HG03378 (cell line): ENCODE measurements around the gene NECTIN3.

Experiments
- ATAC-seq: cut with Tn5 transposase; IDR thresholded peaks from one replicate; pipeline ENCODE4 v1.9.1; 2021; ENCODE audit warnings: mild to moderate bottlenecking, moderate library complexity; ENCODE audit not compliant: unreplicated experiment

NECTIN3 gene, protein sequence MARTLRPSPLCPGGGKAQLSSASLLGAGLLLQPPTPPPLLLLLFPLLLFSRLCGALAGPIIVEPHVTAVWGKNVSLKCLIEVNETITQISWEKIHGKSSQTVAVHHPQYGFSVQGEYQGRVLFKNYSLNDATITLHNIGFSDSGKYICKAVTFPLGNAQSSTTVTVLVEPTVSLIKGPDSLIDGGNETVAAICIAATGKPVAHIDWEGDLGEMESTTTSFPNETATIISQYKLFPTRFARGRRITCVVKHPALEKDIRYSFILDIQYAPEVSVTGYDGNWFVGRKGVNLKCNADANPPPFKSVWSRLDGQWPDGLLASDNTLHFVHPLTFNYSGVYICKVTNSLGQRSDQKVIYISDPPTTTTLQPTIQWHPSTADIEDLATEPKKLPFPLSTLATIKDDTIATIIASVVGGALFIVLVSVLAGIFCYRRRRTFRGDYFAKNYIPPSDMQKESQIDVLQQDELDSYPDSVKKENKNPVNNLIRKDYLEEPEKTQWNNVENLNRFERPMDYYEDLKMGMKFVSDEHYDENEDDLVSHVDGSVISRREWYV

DNA sequence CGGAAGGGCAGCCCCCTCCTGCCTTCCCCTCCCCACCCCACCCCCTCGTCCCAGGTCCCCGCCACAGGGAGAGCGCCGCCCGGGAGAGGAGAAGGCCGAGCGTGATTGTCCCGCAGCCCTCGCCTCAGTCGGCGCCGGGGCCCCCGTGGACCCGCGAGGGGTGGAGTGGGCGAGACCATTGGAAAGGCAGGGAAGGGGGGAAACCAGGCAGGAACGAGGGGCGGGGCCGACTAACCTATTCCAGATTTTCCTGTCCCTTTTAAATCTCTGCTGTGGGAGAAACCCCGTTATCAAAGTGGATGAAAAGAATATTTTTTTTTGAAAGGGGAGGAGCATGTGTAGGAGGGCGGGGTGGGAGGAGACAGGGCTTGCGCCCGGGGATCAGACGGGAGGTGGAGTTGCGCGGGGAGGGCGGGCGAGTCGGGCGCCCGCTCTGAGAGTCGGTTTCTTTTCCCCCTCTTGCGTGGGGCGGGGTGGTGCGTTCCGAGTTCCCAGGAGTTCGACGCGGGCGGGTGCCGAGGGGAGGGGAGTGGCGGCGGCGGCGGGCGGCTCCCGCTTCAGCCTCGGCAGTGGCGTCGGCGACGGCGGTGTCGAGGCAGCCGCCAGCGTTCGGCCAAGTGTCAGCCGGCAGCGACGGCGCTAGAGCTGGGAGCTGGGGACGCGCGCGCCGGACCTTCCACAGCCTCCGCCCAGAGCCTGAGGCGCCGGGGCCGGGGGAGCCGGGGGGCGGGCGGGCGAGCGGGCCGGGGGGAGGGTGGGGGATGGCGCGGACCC, at the start of gene NECTIN3:
TSS of gene NECTIN3 (plus strand) at position 560 of the 774 bp plus-strand sequence. CDS start at position 762, 202 bp downstream.
- no peak for ATAC-seq

DNA sequence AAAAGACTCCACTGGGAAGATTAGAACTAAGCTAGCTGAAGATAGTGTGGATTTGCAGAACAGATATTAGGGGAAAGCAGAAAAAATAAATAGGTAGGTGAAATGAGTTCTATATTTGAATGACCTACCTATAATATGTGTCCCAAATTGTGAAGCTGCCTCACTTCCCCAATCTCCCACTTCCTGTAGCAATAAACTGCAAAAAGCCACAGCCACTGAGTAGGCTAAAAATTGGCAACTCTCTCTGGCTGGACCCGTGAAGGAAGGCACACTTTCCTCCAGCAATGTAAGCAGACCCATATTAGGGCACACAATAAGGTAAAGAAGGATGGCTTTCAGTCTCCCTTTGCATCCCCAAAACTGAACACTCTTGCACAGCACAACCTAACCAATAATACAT, 43.7 kb upstream of the NECTIN3 start:
- no peak for ATAC-seq

DNA sequence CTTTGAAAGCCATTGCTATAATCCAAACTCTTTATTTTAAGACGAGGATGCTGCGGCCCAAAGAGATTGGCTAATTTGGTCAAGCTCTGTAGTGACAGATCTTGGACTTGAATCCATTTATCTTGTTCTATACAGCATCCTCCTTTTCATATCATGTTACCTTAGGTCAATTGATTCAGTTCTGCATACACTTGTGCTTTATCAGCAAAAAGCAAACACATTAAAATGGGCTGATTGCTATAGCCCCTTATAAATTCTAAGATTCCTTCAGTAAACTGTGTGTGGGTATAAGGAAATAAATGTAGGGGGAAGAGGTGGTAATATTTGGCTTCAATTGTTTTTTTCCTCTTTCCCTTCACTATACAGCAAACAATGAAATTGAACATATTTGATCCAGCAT, 40.1 kb upstream of the NECTIN3 start:
- ATAC-seq, result no peak

DNA sequence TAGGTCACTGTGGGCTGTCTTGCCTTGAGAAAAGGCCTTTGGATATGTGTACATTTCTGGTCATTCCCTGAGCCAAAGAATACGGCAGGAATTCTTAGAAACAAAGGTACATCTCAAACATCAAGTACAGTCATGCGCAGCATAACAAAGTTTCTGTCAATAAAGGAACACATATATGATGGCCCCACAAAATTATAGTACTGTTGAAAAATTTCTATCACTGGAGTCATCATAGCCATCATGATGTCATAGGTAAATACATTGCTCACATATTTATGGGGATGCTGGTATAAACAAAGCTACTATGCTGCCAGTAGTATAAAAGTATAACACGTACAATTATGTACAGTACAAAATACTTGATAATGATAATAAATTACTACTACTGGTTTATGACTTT, 38.9 kb upstream of the NECTIN3 start:
- ATAC-seq, result no peak

DNA sequence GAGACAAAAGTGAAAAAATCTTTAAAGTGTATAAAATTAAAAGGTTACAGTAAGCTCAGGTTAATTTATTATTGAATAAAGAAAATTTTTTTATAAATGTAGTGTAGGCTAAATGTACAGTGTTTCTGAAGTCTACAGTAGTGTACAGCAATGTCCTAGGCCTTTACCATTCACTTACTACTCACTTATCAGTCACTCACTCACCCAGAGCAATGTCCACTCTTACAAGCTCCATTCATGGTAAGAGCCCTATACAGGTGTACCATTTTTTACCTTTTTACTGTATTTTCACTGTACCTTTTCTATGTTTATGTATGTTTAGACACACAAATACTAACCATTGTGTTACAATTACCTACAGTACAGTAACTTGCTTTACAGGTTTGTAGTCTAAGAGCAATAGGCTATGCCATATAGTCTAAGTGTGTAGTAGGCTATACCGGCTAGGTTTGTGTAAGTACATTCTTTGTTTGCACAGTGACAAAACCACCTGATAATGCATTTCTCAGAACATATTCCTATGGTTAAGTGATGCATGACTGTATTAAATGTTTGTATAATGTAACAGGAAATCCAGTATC, 38.1 kb upstream of the NECTIN3 start:
- ATAC-seq, result no peak

DNA sequence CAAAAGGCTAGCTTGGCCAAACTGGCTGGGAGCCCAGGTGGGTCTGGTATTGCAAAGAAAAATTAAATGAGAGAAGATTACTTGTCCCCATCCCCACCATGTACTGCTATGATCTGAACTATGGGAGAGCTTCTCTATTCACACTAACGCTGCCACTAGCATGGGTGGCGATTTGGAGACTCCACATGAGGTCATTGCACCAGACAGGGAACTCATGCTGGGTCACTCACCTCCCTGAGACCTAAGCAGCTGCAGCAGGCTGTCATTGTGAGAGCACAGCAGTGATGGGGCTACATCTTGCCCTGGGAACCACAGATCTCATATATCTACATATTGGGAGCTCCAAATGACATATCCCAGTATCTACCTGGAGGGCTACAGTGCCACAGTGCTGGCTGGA, 36.3 kb upstream of the NECTIN3 start:
- ATAC-seq, result peak; percentile 14

DNA sequence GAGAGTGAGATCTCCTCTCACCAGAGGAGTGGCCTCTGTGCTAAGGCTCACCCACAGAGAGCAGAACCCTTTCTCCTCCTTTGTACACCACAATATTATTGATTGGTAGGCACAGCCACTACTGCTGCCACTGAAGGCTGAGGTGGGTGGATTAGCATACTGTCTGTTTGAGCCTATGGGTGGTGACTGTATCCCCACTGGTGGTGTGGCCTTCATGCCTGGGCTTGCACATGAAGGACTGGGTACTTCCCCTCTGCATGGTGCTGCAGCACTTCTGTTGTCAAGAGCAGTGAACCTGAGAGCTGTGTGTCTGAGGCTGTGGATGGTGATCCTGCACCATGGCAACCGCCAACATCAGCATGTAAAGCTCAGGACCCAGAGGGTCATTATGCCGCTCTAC, 35.7 kb upstream of the NECTIN3 start:
- peak; percentile 58 for ATAC-seq

DNA sequence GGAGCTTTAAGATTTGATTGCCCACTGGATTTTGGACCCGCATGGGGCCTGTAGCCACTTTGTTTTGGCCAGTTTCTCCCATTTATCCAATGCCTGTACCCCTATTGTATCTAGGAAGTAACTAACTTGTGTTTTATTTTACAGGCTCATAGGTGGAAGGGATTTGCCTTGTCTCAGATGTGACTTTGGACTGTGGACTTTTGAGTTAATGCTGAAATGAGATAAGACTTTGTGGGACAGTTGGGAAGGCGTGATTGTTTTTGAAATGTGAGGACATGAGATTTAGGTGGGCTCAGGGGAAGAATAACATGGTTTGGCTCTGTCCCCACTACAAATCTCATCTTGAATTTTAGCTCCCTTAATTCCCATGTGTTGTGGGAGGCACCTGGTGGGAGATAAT, 30.7 kb upstream of the NECTIN3 start:
- ATAC-seq, result no peak

DNA sequence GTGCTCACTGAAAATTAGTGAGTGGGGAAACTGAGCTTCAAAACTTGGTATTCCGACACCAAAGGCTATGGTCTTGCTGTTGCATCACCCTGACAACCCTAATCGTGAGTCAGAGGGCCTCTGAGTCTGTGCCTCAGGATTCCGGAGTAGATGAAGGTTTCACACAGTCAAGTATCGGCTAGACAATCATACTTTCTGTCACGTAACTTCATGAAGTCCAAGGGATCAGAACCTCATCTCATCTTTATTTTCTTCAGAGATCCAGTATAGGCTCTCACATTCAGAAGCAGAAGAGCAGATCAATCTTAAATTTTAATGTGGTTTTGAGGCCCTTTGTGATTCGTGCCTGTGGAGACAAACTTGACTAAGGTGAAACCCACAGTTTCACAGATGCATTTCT, 26.1 kb upstream of the NECTIN3 start:
- ATAC-seq, result no peak

DNA sequence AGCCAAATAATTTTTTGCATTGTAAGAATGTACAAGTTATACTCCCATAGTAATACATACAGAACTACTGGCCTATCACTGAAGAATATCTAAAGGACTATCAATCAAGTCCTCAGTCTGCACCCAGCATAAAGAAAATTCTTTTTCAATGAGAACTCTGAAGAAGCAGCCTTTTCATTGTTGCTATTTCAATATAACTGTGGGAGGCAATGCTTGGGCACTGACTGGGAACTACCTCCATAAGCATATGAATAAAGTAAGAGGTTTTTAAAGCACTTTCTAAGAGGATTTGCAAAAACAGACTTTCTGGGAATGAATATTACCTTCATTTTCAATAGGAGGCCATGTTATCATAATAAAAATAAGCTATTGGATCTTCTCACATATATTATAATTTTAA, 24.6 kb upstream of the NECTIN3 start:
- ATAC-seq, result no peak

DNA sequence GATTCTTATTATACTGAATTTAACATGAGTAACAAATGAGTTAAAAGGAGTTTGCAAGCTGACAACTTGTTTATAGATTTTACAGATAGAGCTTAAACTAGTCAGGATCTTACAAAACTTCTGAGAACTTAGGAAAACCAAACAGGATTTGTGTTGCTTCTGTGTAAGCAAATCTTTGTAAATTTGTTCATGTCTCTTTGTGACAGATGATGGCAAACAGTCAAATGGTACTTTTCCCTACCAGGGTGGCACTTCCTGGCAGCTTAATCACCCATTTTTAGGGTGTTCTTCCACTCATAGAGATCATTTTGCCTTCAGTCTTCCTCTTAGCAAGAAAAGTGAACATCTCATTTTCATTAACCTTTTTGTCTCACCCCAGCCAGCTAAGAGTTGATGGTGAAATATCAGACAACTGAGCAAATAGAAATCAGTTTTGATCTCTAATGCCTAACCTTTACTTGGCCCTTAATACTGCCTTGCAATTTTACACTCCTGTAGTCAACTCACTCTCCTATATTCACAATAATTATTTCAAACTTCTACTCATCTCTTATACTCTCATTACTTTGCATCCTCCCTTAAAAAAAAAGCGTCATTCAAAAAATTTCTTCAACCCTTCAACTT, 23.7 kb upstream of the NECTIN3 start:
- no peak for ATAC-seq

DNA sequence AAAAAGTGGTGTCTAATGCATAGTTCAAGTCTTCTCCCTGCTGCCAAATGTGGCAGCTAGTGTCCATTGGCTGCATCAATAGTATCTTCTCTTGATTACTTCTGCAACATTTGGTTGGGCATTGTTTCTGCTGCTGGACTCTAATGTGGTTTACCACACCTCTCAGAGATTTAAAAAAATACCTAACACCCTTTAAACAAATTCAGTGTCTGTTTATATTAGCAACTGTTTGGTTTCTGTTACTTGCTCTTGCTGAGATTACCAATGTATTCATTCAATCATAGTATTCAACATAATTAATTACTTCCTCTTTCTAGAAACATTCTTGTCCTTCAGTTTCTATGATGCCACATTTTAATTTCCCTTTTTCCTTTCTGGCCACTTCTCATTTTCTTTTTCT, 20.3 kb upstream of the NECTIN3 start:
- no peak for ATAC-seq

DNA sequence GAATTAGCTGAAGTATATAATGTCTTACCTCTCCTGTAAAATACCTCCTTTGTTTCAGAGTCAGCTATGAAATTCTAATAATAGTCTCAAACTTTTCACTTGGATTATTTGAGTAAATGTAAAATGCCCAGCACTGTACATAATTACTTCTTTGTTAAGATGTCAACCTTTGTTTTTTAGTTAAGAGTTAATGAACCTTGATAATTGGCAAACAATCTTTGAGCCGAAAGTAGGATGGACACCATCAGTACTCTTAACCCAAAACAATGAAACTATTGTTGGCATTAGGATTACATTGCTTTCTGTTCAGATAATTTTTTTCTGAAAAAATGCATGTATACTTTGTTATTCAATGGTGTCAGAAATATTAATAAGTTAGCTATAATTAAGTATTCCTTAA, 3.0 kb upstream of the NECTIN3 start:
- no peak for ATAC-seq

DNA sequence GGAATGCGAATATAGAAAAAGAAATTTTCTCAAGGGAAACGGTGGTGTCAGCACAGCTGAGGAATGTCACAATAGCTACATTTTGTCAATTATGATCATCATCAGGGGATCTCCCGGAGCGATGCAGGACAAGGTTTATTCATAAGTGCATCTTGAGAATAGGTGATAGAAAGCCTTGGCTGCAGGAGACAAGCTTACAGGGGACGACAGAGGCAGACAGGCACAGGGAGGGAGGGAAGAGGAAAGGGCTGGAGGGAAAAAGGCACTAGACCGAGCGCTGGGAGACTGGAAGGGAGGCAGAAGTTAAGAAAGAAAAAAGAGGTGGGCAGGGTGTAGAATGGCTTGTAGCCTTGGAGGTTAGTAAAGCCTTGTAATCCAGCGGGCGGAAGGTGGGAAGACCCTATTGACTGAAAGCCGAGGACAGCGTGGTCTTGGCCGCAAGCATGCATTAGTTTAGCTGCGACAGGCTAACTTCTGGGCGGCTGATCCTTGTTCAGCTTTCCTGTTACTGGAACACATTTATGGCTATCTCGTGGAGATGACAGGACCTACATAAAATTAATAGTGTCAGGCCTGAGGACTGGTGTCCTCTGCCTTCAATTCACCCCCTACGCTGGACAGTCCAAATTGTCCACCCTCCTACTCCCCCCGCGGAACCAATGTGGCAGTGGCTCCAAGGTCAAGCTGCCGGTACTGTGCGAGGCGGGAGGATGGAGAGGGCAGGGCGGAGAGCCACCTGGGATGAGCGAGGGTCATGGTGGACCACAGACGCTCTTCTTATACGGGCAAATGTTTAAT, 1.4 kb upstream of the NECTIN3 start:
- no peak for ATAC-seq

DNA sequence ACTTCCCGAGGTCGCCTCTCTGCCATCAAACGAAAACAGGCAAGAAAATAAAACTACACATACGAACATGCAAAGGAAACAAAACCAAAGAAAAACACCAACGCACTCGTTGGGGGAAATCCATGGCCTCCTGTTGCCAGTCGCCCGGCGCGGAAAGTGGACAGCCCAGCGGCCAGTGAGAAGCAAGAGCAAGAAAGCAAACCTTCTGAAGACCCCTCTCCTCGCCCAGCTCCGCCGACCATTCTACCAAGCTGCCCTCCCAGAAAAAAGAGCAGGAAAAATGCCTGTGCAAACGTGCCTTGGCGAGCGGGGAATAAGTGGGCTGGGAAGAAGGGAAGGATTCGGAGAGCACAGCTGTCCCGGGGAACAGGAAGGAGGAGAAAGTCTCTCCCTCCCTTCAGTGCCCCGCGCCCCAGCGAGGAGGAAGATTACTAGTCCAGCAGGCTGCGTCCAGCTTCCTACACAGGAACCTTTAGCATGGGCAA, 802 bp upstream of the NECTIN3 start:
- no peak for ATAC-seq

DNA sequence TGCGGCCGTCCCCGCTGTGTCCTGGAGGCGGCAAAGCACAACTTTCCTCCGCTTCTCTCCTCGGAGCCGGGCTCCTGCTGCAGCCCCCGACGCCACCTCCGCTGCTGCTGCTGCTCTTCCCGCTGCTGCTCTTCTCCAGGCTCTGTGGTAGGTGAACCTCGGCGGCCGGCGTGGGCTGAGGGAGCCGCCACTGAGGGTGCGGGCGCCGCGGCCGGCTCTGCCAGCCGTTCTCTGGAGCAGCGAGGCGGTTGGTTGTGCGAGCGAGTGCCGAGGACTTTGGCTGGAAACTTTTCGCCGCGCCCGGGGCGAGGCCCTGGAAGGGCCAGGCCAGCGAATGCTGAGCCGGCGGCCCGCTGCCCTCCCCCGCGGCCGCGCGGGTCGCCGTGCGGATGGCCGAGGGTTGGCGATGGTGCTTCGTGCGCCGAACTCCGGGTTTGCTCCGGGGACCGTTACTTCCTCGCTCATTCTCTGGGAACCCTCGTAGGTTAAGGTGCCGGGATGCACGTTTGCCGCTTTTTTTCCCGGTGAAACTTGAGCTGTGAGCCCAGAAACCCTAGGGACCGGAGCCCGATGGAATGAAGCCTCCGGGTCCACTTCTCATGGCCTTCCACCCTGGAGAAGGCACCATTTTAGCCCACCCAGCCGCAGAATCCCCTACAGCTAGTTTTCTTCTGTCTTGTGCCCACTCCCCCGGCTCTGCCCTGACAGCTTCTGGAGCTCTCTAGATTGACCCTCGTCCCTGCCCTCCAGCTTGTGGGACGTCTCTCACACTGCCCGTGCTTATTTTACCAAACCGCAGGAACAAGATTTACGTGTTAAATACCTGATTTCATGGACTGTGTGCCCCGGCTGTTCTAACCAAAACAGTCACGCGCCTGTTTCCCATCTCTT, 660 bp downstream of the NECTIN3 start:
- ATAC-seq, result no peak

DNA sequence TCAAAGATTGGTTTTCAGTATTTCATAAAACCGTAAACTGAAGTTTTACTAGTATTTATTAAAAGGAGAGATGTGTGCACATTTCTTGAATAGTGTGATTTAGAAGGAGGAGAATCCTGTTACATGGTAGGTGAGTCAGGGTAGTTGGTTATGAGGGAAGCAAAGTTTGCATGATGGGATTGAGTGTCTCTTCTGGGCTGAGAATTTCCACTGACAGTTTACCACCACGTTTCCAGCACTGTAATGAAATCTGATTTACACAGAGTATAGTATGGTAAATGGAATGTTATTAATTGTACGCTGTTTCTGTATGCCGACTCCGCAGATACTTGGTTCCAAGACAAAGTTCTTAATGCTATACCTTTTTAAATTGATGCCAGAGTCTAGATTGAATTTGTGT, 1.6 kb downstream of the NECTIN3 start:
- no peak for ATAC-seq

DNA sequence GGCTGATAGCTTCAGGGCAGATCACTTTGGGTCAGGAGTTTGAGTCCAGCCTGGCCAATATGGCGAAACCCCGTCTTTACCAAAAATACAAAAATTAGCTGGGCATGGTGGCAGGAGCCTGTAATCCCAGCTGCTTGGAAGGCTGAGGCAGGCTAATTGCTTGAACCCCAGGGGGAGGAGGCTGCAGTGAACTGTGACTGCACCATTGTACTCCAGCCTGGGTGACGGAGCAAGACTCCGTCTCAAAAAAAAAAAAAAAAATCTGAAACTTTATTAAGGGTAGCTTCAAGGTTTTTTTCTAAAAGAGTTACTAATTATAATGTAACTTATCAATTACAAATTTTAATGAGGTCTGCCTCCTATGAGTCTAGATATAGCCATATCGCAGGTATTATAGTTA, 5.1 kb downstream of the NECTIN3 start:
- no peak for ATAC-seq

DNA sequence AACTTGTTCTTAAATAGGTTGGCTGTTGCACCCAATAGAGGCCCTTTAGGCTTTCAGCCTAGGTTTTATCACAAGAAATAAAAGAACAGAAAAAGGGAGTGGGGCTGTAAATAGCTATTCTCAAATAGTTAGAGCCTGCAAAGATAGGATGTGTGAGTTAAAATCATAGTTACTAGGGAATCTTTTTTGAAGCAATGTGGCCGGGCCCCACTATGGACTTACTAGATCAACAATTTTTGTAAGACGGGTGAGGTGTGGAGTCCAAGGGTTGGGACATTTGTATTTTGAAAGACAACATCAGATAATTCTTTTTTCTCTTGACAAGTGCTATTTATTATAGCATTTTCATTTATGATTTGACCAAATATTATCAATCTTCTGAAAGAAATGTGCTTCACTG, 5.8 kb downstream of the NECTIN3 start:
- no peak for ATAC-seq
